Ishikawa (cell line): Measurements from ENCODE around the gene PAX2.

ENCODE experiments used
- CEBPB ChIP-seq: IDR thresholded peaks from 2 replicates; pipeline ENCODE4 v1.6.1; 2012
- CREB1 ChIP-seq: IDR thresholded peaks from 2 replicates; pipeline ENCODE4 v1.6.1; 2012; ENCODE audit warnings: low read depth
- EP300 ChIP-seq: IDR thresholded peaks from 2 replicates; pipeline ENCODE4 v1.6.1; 2012; ENCODE audit warnings: borderline replicate concordance
- MAX ChIP-seq: IDR thresholded peaks from 2 replicates; pipeline ENCODE4 v1.6.1; 2012
- REST ChIP-seq: IDR thresholded peaks from 2 replicates; pipeline ENCODE4 v1.6.1; 2012; ENCODE audit warnings: low read depth, mild to moderate bottlenecking
- YY1 ChIP-seq: IDR thresholded peaks from 2 replicates; pipeline ENCODE4 v1.6.1; 2012; ENCODE audit warnings: low read depth
- ZBTB7A ChIP-seq: IDR thresholded peaks from 2 replicates; pipeline ENCODE4 v1.6.1; 2012; ENCODE audit warnings: low read depth

GRCh38 chr10:100773646-100774045 is 28.3 kb downstream of the PAX2 start:
- TF ChIP-seq CEBPB (no peak), REST (no peak), EP300 (no peak), CREB1 (no peak), MAX (no peak), ZBTB7A (no peak), YY1 (no peak)
